Measurements from ENCODE around the gene USP53.
A peak's percentile ranks its signal among the peaks of the same experiment; 100 is the strongest.
"Not testable (repeated sequence)": the region's sequence is repeated elsewhere in the genome, so short reads cannot be mapped to it uniquely, and the experiment has no call there.

Gene USP53

GRCh38 chr4:119212234-119212963 is at the start of gene USP53:
TSS of gene USP53 (plus strand) at chr4:119212713. CDS start at chr4:119239760, 27,047 bp downstream.
- H3K27ac ChIP-seq = peak within 1 kb of the TSS; percentile 64
- peaks cover 15 to 18% of the 10 kb centered on the region in 2 experiments for H3K4me1 ChIP-seq (ENCODE audit: control insufficient read depth in 1 of 2, insufficient read depth in 1 of 2, low read depth in 1 of 2, low read length in 1 of 2)
- peaks cover 37% of the 10 kb centered on the region for H3K27me3 ChIP-seq
- no peaks in the 10 kb centered on the region for H3K36me3 ChIP-seq
- peak within 1 kb of the TSS; percentile 66 to 74 for H3K4me3 ChIP-seq (ENCODE audit: low read depth in 1 of 2, low read length in 1 of 2)
- no peaks in the 10 kb centered on the region for H3K9me3 ChIP-seq
- TF ChIP-seq CTCF (IDR thresholded peaks at IDR 0.05) = no peak

GRCh38 chr4:119165767-119166166 is 46.7 kb upstream of the USP53 start:
- Histone ChIP-seq H3K27ac (no peak overlapping the region), H3K4me3 (ENCODE audit: low read depth in 1 of 2, low read length in 1 of 2) (no peak overlapping the region), H3K4me1 (ENCODE audit: control insufficient read depth in 1 of 2, insufficient read depth in 1 of 2, low read depth in 1 of 2, low read length in 1 of 2) (no peaks in the 10 kb centered on the region), H3K36me3 (no peaks in the 10 kb centered on the region), H3K9me3 (no peaks in the 10 kb centered on the region), H3K27me3 (no peaks in the 10 kb centered on the region)
- TF ChIP-seq CTCF (IDR thresholded peaks at IDR 0.05) = no peak

GRCh38 chr4:119170195-119170594 is 42.3 kb upstream of the USP53 start:
- Histone ChIP-seq H3K36me3 (no peaks in the 10 kb centered on the region), H3K27me3 (no peaks in the 10 kb centered on the region), H3K4me3 (ENCODE audit: low read depth in 1 of 2, low read length in 1 of 2) (no peak overlapping the region), H3K27ac (no peak overlapping the region), H3K9me3 (no peaks in the 10 kb centered on the region), H3K4me1 (ENCODE audit: control insufficient read depth in 1 of 2, insufficient read depth in 1 of 2, low read depth in 1 of 2, low read length in 1 of 2) (no peaks in the 10 kb centered on the region)
- TF ChIP-seq CTCF (IDR thresholded peaks at IDR 0.05) = no peak

GRCh38 chr4:119172223-119172622 is 40.3 kb upstream of the USP53 start:
- H3K4me1 ChIP-seq (ENCODE audit: control insufficient read depth in 1 of 2, insufficient read depth in 1 of 2, low read depth in 1 of 2, low read length in 1 of 2) = no peaks in the 10 kb centered on the region
- H3K36me3 ChIP-seq = no peaks in the 10 kb centered on the region
- no peak for TF ChIP-seq CTCF (IDR thresholded peaks at IDR 0.05)
- H3K27me3 ChIP-seq = no peaks in the 10 kb centered on the region
- no peaks in the 10 kb centered on the region for H3K9me3 ChIP-seq
- no peak overlapping the region for H3K27ac ChIP-seq
- H3K4me3 ChIP-seq (ENCODE audit: low read depth in 1 of 2, low read length in 1 of 2) = no peak overlapping the region

GRCh38 chr4:119173729-119174361 is 38.7 kb upstream of the USP53 start:
- not testable (repeated sequence) for H3K4me3 ChIP-seq (ENCODE audit: low read depth in 1 of 2, low read length in 1 of 2); H3K27ac ChIP-seq; H3K36me3 ChIP-seq; H3K9me3 ChIP-seq; H3K27me3 ChIP-seq; H3K4me1 ChIP-seq (ENCODE audit: control insufficient read depth in 1 of 2, insufficient read depth in 1 of 2, low read depth in 1 of 2, low read length in 1 of 2)

- Histone ChIP-seq H3K9me3 (no peaks in the 10 kb centered on the region), H3K36me3 (no peaks in the 10 kb centered on the region), H3K4me1 (ENCODE audit: control insufficient read depth in 1 of 2, insufficient read depth in 1 of 2, low read depth in 1 of 2, low read length in 1 of 2) (no peaks in the 10 kb centered on the region), H3K27me3 (no peaks in the 10 kb centered on the region), H3K4me3 (ENCODE audit: low read depth in 1 of 2, low read length in 1 of 2) (no peak overlapping the region), H3K27ac (no peak overlapping the region)
- TF ChIP-seq CTCF (IDR thresholded peaks at IDR 0.05) = no peak
These were observed 33.5 kb upstream of the USP53 start for GRCh38 chr4:119179011-119179410.

Data from neutrophil (primary cell).